Measurements from ENCODE around the gene MTERF2. TPM values are rescaled to one million over a fixed set of nuclear protein-coding genes. Genes with fewer than 3 reads are reported as not detected.

The MTERF2 gene
- total and polyA plus RNA-seq, 2 of the 13 experiments (the other 11 are each of a cell fraction or from before 2014, with no cell fraction given): 8.0 to 11.6 TPM

- TF ChIP-seq, protein P1, sequence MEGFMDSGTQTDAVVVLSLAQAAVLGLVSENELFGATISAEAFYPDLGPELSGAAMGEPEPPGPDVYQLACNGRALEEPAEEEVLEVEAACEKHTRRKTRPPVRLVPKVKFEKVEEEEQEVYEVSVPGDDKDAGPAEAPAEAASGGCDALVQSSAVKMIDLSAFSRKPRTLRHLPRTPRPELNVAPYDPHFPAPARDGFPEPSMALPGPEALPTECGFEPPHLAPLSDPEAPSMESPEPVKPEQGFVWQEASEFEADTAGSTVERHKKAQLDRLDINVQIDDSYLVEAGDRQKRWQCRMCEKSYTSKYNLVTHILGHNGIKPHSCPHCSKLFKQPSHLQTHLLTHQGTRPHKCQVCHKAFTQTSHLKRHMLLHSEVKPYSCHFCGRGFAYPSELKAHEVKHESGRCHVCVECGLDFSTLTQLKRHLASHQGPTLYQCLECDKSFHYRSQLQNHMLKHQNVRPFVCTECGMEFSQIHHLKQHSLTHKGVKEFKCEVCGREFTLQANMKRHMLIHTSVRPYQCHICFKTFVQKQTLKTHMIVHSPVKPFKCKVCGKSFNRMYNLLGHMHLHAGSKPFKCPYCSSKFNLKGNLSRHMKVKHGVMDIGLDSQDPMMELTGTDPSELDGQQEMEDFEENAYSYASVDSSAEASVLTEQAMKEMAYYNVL (CRISPR knock-in tag; IDR thresholded peaks at IDR 0.05; ENCODE audit: borderline replicate concordance): peak; percentile 57; the same call in 1 of the 2 replicates
- TF ChIP-seq MTF2 (CRISPR knock-in tag; IDR thresholded peaks at IDR 0.05; ENCODE audit: borderline replicate concordance) (no peak), CBFB (CRISPR knock-in tag; IDR thresholded peaks at IDR 0.05) (peak; percentile 34; the same call in 1 of the 2 replicates), MAX (IDR thresholded peaks at IDR 0.05) (peak; percentile 41; the same call in 1 of the 2 replicates), FOXA1 (IDR thresholded peaks at IDR 0.05) (peak; percentile 67), FOXA1 (CRISPR knock-in tag; IDR thresholded peaks at IDR 0.05) (peak; percentile 95), ARID3A (IDR thresholded peaks at IDR 0.05; ENCODE audit: low read depth, low read length) (peak; percentile 47; the same call in 1 of the 2 replicates), NCOR1 (IDR thresholded peaks at IDR 0.05; ENCODE audit: borderline replicate concordance, low read length) (0 out of 2 replicates have a peak, but pooled peaks have one; percentile 30), SMAD3 (CRISPR knock-in tag; IDR thresholded peaks at IDR 0.05) (0 out of 2 replicates have a peak, but pooled peaks have one; percentile 39), TFDP2 (CRISPR knock-in tag; IDR thresholded peaks at IDR 0.05) (no peak), FOXA3 (CRISPR knock-in tag; IDR thresholded peaks at IDR 0.05) (peak; percentile 96), ATF6 (CRISPR knock-in tag; conservative IDR thresholded peaks at IDR 0.05) (no peak), ETV5 (CRISPR knock-in tag; IDR thresholded peaks at IDR 0.05; ENCODE audit: borderline replicate concordance) (peak; percentile 94), ERF (CRISPR knock-in tag; IDR thresholded peaks at IDR 0.05) (peak; percentile 89), RARA (CRISPR knock-in tag; IDR thresholded peaks at IDR 0.05) (peak; percentile 59; the same call in 1 of the 2 replicates), ZNF282 (IDR thresholded peaks at IDR 0.05; ENCODE audit: partially characterized antibody) (no peak), CREB1 (IDR thresholded peaks at IDR 0.05) (no peak), CREB1 (CRISPR knock-in tag; IDR thresholded peaks at IDR 0.05) (peak; percentile 29; the same call in 1 of the 2 replicates), FOXP1 (IDR thresholded peaks at IDR 0.05) (no peak), FOXP1 (CRISPR knock-in tag; IDR thresholded peaks at IDR 0.05) (peak; percentile 42; the same call in 1 of the 2 replicates), GATAD2A (CRISPR knock-in tag; IDR thresholded peaks at IDR 0.05) (peak; percentile 82), NFIC (IDR thresholded peaks at IDR 0.05; ENCODE audit: low read length) (peak; percentile 44; the same call in 1 of the 2 replicates), HOXA5 (CRISPR knock-in tag; IDR thresholded peaks at IDR 0.05) (0 out of 2 replicates have a peak, but pooled peaks have one; percentile 42), FOXK1 (CRISPR knock-in tag; IDR thresholded peaks at IDR 0.05; ENCODE audit: borderline replicate concordance, low read depth) (peak; percentile 83; the same call in 1 of the 2 replicates), CREM (IDR thresholded peaks at IDR 0.05) (peak; percentile 35; the same call in 1 of the 2 replicates), CREM (CRISPR knock-in tag; IDR thresholded peaks at IDR 0.05) (no peak)
- TF ChIP-seq, protein P2, sequence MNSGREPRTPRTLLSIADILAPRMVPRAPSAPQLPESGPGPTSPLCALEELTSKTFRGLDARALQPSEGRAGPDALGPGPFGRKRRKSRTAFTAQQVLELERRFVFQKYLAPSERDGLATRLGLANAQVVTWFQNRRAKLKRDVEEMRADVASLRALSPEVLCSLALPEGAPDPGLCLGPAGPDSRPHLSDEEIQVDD (CRISPR knock-in tag; IDR thresholded peaks at IDR 0.05; ENCODE audit: borderline replicate concordance): no peak
These were observed 12.4 kb downstream of the MTERF2 start (continued) for GRCh38 chr12:106974511-106974910.
